HEK293T (cell line): ENCODE measurements around the gene MPZL1.

ENCODE experiments used
- CTCF ChIA-PET: fragments of 350-600 bp; formaldehyde crosslinking; extraction: SDS; loops from one replicate; lab custom pipeline; 2021; ENCODE audit warnings: antibody characterized with exemption, inconsistent platforms; lab: Yijun Ruan, JAX
- POLR2A ChIA-PET: fragments of 350-600 bp; formaldehyde crosslinking; extraction: SDS; loops from one replicate; lab custom pipeline; 2020; ENCODE audit warnings: antibody characterized with exemption, inconsistent platforms; lab: Yijun Ruan, JAX
- DNase-seq: peaks from one replicate; pipeline ENCODE4 v3.0.0; 2012; ENCODE audit warnings: mixed read lengths; ENCODE audit errors: extremely low spot score
- ARNT ChIP-seq: fragments of 450-650 bp; IDR thresholded peaks from 2 replicates; pipeline ENCODE4 v1.6.1; 2017; ENCODE audit warnings: mild to moderate bottlenecking
- BHLHE40 ChIP-seq: fragments of 450-650 bp; IDR thresholded peaks from 2 replicates; pipeline ENCODE4 v1.6.1; 2016; ENCODE audit warnings: mild to moderate bottlenecking, moderate library complexity, borderline replicate concordance
- CTBP1 ChIP-seq: fragments of 450-650 bp; IDR thresholded peaks from 2 replicates; pipeline ENCODE4 v1.6.1; 2016; ENCODE audit warnings: borderline replicate concordance
- ELF4 ChIP-seq: fragments of 450-650 bp; IDR thresholded peaks from 2 replicates; pipeline ENCODE4 v1.6.1; 2017; ENCODE audit warnings: antibody characterized with exemption
- FOXA1 ChIP-seq: fragments of 450-650 bp; IDR thresholded peaks from 2 replicates; pipeline ENCODE4 v1.6.1; 2016; ENCODE audit warnings: mild to moderate bottlenecking
- FOXK2 ChIP-seq: fragments of 450-650 bp; IDR thresholded peaks from 2 replicates; pipeline ENCODE4 v1.6.1; 2016; ENCODE audit warnings: mild to moderate bottlenecking
- FOXM1 ChIP-seq: fragments of 450-650 bp; IDR thresholded peaks from 2 replicates; pipeline ENCODE4 v1.6.1; 2017; ENCODE audit warnings: mild to moderate bottlenecking, borderline replicate concordance
- HDGF ChIP-seq: fragments of 450-650 bp; IDR thresholded peaks from 2 replicates; pipeline ENCODE4 v1.6.1; 2017; ENCODE audit warnings: antibody characterized with exemption, borderline replicate concordance
- L3MBTL2 ChIP-seq: fragments of 450-650 bp; conservative IDR thresholded peaks from 2 replicates; pipeline ENCODE4 v1.6.1; 2016; ENCODE audit warnings: mild to moderate bottlenecking
- LEF1 ChIP-seq: fragments of 450-650 bp; IDR thresholded peaks from 2 replicates; pipeline ENCODE4 v1.6.1; 2017; ENCODE audit warnings: mild to moderate bottlenecking, borderline replicate concordance
- NFRKB ChIP-seq: fragments of 450-650 bp; IDR thresholded peaks from 2 replicates; pipeline ENCODE4 v1.6.1; 2016; ENCODE audit warnings: mild to moderate bottlenecking, moderate library complexity
- SP1 ChIP-seq: fragments of 450-650 bp; IDR thresholded peaks from 2 replicates; pipeline ENCODE4 v1.6.1; 2017
- SUZ12 ChIP-seq: fragments of 450-650 bp; IDR thresholded peaks from 2 replicates; pipeline ENCODE4 v1.6.1; 2016; ENCODE audit warnings: mild to moderate bottlenecking
- TARDBP ChIP-seq: fragments of 450-650 bp; IDR thresholded peaks from 2 replicates; pipeline ENCODE4 v1.6.1; 2016
- ZNF384 ChIP-seq: fragments of 450-650 bp; IDR thresholded peaks from 2 replicates; pipeline ENCODE4 v1.6.1; 2016
- TF ChIP-seq, protein P1 (sequence below): fragments of 450-650 bp; IDR thresholded peaks from 2 replicates; pipeline ENCODE4 v1.6.1; 2016

The MPZL1 gene

DNA sequence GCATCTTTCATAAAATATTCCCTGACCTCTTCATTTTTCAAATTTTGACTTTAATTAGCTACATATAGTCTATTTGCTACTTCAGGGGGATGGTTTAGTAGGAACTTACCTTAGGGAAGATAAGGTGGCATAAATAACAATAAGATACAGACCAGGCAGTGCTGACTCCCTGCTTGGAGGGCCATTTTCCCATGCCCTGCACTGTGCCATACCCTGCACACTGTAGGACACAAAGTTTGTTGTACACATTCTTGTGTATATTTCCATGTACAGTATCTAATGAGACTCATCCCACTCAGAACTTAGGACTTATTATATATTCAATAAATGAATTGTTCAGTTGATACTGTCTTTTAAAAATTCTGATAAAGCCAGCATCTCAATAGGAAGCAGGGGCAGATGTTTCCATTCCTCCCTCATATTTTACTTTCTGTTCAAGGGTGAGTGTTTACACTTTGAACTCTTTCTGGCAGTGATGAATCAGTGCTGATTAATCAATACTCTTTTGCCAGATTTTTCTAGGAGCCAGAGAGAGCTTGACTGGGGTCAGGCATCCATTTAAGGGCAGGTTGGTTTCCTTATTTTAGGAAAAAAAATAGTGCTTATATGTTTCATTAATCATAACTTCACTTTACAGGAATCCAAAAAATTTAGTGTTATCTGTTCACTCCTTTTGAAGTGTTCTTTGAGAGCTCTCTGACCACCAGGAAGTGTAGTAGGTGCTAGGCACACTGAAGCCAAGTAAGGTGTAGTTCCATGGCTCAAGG lies 30.6 kb downstream of the MPZL1 start:
- no peak for TF ChIP-seq SUZ12
- no peak for TF ChIP-seq HDGF
- TF ChIP-seq NFRKB: no peak
- no peak for TF ChIP-seq LEF1
- no peak for TF ChIP-seq TARDBP
- TF ChIP-seq, protein P1, sequence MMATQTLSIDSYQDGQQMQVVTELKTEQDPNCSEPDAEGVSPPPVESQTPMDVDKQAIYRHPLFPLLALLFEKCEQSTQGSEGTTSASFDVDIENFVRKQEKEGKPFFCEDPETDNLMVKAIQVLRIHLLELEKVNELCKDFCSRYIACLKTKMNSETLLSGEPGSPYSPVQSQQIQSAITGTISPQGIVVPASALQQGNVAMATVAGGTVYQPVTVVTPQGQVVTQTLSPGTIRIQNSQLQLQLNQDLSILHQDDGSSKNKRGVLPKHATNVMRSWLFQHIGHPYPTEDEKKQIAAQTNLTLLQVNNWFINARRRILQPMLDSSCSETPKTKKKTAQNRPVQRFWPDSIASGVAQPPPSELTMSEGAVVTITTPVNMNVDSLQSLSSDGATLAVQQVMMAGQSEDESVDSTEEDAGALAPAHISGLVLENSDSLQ: no peak
- TF ChIP-seq SP1: no peak
- DNase-seq: no peak
- ChIA-PET POLR2A (no interaction called here), CTCF (no interaction called here)

GRCh38 chr1:167755654-167756053 lies 33.9 kb downstream of the MPZL1 start:
- ChIA-PET POLR2A (no interaction called here), CTCF (no interaction called here)
- DNase-seq: peak; percentile 35
- TF ChIP-seq BHLHE40: no peak
- TF ChIP-seq LEF1: no peak
- no peak for TF ChIP-seq ARNT
- TF ChIP-seq FOXM1: no peak
- no peak for TF ChIP-seq TARDBP
- TF ChIP-seq SUZ12: no peak
- TF ChIP-seq SP1: no peak
- no peak for TF ChIP-seq ZNF384
- TF ChIP-seq FOXA1: no peak
- no peak for TF ChIP-seq ELF4
- no peak for TF ChIP-seq FOXK2
- no peak for TF ChIP-seq NFRKB
- TF ChIP-seq HDGF: no peak
- no peak for TF ChIP-seq CTBP1
- TF ChIP-seq L3MBTL2: no peak
- TF ChIP-seq, protein P1: no peak

DNA sequence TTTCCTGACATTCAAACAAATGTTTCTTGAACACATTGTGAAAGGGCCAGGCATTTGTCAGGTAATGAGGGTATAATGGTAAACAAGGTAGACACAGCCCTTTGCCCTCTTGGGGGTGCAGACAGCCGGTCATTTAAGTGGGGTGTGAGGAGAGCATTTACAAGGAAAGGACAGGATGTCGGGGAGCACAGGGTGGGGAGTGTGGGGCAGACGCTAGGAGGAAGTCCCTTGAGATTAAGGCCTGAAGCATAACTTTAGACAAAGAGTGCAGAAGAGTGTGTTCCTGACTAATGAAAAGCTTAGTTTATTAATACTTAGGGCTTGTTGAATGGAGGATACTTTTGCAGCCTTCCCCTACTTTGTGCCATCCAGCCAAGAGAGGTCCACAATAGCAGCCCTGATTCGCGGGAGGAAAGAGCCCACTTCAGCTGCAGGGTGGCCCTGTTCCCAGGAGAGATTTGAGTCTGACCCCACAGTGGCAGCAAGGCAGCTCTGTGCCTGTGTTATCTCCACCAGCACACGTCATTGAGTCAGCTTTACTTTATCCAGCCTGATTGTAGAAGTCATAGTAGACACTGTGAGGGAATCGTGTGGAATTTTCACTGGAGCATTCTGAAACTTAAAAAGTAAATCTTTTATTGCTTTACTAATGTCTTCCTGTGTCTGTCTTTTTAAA lies 35.1 kb downstream of the MPZL1 start:
- CTCF ChIA-PET: interaction anchor here (0.6 kb wide), 1 partner anchor 586 kb away, joined by 3 read pairs; no protein-coding TSS in a partner anchor
- DNase-seq: peak; percentile 26
- POLR2A ChIA-PET: no interaction called here
- TF ChIP-seq LEF1: no peak
- no peak for TF ChIP-seq SUZ12
- TF ChIP-seq, protein P1: no peak
- TF ChIP-seq ELF4: no peak
- no peak for TF ChIP-seq FOXA1
- no peak for TF ChIP-seq TARDBP
- TF ChIP-seq SP1: no peak
- TF ChIP-seq BHLHE40: no peak

- ChIA-PET POLR2A (no interaction called here), CTCF (interaction anchor here (0.6 kb wide), 1 partner anchor 585 kb away, joined by 3 read pairs; no protein-coding TSS in a partner anchor)
- DNase-seq: no peak
- no peak for TF ChIP-seq ELF4
- peak; percentile 73 for TF ChIP-seq ZNF384
Measured at GRCh38 chr1:167757433-167758309, 35.9 kb downstream of the MPZL1 start.

- no peak for TF ChIP-seq TARDBP
- TF ChIP-seq FOXM1: no peak
- TF ChIP-seq SP1: no peak
- TF ChIP-seq BHLHE40: no peak
- TF ChIP-seq CTBP1: no peak
- no peak for TF ChIP-seq FOXK2
- no peak for TF ChIP-seq FOXA1
- TF ChIP-seq L3MBTL2: no peak
- TF ChIP-seq, protein P1: no peak
- no peak for TF ChIP-seq SUZ12
- no peak for TF ChIP-seq ELF4
- no peak for TF ChIP-seq NFRKB
- TF ChIP-seq LEF1: no peak
- no peak for TF ChIP-seq ARNT
- no peak for TF ChIP-seq ZNF384
- TF ChIP-seq HDGF: no peak
- CTCF ChIA-PET: no interaction called here
- no peak for DNase-seq
- POLR2A ChIA-PET: no interaction called here
Measured at GRCh38 chr1:167761400-167761799, 39.6 kb downstream of the MPZL1 start.
